Adipocyte (in vitro differentiated cells): ENCODE measurements around the gene LRRC18.

Experiments
- DNase-seq: peaks from one replicate; pipeline ENCODE4 v3.0.0-alpha.2; 2015; ENCODE audit warnings: low read depth
- H3K27me3 ChIP-seq: replicated peaks from 2 replicates; pipeline ENCODE4 v1.7.0; 2013; ENCODE audit warnings: mild to moderate bottlenecking, low read length, moderate library complexity; ENCODE audit not compliant: control insufficient read depth, insufficient read depth
- H3K36me3 ChIP-seq: 2 replicates; pipeline ENCODE4 v1.7.0; 2013; ENCODE audit warnings: low read length, mild to moderate bottlenecking, moderate library complexity; ENCODE audit not compliant: control insufficient read depth, insufficient read depth, severe bottlenecking
- H3K4me1 ChIP-seq: 2 replicates; pipeline ENCODE4 v1.7.0; 2013; ENCODE audit warnings: mild to moderate bottlenecking, low read length, moderate library complexity; ENCODE audit not compliant: control insufficient read depth, insufficient read depth
- H3K4me3 ChIP-seq: 2 replicates; pipeline ENCODE4 v1.7.0; 2013; ENCODE audit warnings: mild to moderate bottlenecking, low read length, moderate library complexity
- H3K9ac ChIP-seq: 2 replicates; pipeline ENCODE4 v1.7.0; 2013; ENCODE audit warnings: mild to moderate bottlenecking, low read length, moderate library complexity
- H3K9me3 ChIP-seq: 2 replicates; pipeline ENCODE4 v1.7.0; 2013; ENCODE audit warnings: mild to moderate bottlenecking, low read length, moderate library complexity; ENCODE audit not compliant: control insufficient read depth

The LRRC18 gene

DNA sequence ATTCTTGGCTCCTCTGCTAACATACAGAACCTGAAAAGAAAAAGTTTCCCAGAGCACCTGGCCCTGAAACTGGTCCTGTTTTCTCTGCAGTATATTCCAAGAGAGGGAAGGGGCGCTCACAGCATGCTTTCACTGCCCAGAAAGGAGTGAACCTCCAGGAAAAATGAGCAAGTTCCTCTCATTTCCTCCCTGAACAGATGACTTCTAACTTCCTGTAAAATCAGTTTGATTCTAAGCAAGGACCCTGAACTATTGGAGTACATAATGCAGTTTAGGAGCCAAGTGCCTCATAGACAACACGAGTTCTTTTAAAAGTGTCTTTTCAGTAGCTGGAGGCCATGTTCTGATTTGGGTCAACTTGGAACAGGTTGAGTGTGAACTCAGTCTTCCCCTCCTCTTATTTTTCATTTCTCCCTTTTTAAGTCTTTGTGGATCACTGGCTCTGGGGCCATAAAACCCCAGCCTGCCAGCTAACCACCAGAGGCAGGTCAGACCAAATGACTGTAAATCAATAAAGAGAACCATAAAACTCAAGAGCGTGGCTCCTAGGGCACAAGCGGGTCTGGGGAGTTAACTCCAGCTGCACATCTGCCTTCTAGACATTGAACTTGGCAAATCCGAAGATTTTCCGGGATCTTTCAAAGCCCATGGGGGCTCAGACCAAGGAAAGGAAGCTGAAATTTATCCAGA lies 5.9 kb upstream of the LRRC18 start:
- Histone ChIP-seq H3K27me3 (peaks cover 54% of the 10 kb centered on the region), H3K9me3 (no peaks in the 10 kb centered on the region), H3K9ac (no peak overlapping the region), H3K4me1 (no peaks in the 10 kb centered on the region), H3K4me3 (no peak overlapping the region), H3K36me3 (no peaks in the 10 kb centered on the region)
- DNase-seq, result no peak

DNA sequence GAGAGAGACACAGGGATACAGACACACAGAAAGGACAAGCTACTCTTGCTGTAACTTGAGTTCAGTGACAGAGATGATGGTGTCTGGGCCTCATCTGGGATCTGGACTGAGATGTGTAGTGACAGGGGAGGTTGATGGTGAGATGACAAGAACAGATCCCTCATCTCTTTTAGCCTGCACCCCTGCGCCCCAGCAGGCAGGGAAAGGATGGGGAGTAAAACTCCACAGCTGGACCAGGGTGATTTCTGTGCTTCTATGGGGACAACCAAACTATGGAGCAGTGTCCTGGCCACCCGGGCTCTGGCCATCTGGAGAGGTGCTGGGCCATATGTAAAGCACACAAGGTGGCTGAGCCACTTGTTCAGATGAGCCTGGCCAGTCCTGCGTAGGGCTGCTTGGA lies 4.5 kb upstream of the LRRC18 start:
- no peaks in the 10 kb centered on the region for H3K36me3 ChIP-seq
- H3K4me1 ChIP-seq, result no peaks in the 10 kb centered on the region
- DNase-seq, result no peak
- no peak overlapping the region for H3K4me3 ChIP-seq
- H3K9me3 ChIP-seq, result no peaks in the 10 kb centered on the region
- no peak overlapping the region for H3K9ac ChIP-seq
- H3K27me3 ChIP-seq, result peaks cover 44% of the 10 kb centered on the region

DNA sequence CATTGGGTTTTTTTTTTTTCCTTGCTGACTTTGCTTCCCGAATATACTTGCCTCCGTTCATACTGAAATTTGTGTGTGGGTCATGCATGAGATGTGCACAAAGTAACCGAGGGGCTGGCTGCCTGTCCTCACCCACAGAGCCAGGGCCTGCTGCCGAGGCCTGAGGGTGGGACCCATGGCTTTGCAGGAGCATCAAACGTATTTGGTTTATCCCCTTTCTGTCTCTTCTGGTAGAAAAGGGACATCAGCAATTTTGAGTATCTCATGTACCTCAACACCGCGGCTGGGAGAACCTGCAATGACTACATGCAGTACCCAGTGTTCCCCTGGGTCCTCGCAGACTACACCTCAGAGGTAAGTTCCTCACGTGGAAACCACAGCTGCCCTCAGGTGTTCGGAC lies 3.5 kb upstream of the LRRC18 start:
- Histone ChIP-seq H3K4me1 (no peaks in the 10 kb centered on the region), H3K4me3 (no peak overlapping the region), H3K36me3 (no peaks in the 10 kb centered on the region), H3K9me3 (no peaks in the 10 kb centered on the region), H3K9ac (no peak overlapping the region), H3K27me3 (peaks cover 37% of the 10 kb centered on the region)
- no peak for DNase-seq

DNA sequence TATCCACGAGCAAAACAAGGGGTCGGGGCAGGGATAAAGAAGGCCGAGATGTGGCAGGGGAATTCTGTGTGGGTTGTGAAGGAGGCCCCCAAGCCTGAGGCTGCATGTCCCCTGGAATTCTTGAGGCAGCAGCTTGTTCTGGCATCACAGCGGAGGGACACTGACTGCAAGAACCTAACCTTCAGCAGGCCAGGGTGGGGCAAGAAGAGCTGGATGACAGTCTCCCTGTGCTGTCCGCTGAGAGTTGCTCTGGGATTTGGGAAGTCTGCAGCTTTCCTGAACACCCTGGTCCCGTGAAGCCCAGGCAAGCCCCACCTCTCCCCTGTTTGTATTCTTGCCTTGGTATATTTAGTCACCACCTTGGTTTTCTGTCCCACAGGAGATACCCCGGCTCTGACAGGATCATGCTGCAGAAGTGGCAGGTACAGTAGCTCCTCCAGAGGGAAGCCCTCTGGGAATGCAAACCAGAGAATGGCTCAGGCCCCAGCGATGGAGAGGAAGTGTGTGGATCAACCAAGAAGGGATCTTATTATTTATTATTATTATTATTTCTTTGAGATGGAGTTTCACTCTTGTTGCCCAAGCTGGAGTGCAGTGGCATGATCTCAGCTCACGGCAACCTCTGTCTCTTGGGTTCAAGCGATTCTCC lies 1.9 kb upstream of the LRRC18 start:
- Histone ChIP-seq H3K4me3 (no peak overlapping the region), H3K9me3 (no peaks in the 10 kb centered on the region), H3K36me3 (no peaks in the 10 kb centered on the region), H3K27me3 (peaks cover 29% of the 10 kb centered on the region), H3K9ac (no peak overlapping the region), H3K4me1 (no peaks in the 10 kb centered on the region)
- no peak for DNase-seq

DNA sequence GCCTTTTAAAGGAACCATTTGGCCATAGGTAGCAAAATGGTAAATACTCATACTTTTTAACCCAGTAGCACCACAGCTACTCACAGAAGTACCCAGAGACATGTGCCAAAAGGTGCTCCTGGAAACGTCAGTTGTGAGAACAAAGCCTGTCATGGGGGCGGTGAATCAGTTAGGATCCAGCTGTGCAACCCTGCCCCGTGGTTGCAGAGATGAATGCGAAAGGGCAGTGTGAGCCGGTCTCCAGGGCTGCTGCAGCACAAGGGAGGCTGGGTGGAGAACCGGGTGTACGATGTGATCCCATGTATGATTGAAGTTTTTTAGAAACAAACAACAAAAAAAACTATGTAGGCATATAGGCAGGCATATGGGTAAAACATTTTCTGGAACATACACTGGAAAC lies 1.3 kb upstream of the LRRC18 start:
- Histone ChIP-seq H3K4me3 (no peak overlapping the region), H3K9ac (no peak overlapping the region), H3K4me1 (no peaks in the 10 kb centered on the region), H3K27me3 (peaks cover 25% of the 10 kb centered on the region), H3K9me3 (no peaks in the 10 kb centered on the region), H3K36me3 (no peaks in the 10 kb centered on the region)
- no peak for DNase-seq

DNA sequence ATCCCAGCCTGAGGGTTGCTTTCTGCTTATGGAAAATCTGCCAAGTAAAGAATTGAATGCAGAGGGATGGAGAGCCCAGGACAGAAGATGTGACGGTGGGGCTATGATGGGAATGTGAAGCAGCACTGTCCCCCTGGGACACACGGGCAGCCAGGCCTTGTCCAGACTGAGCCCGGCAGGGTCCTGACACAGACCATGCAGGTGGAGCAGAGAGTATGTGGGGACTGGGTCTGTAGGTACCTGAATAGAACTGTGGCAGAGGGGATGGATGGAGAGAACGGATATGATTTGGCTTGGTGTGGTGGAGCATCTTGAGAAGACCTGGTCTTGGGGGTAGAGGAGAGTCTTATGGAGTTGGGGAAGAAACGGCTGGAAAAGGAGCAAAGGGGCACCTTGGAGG lies 732 bp upstream of the LRRC18 start:
- Histone ChIP-seq H3K36me3 (no peaks in the 10 kb centered on the region), H3K9ac (no peak overlapping the region), H3K27me3 (peaks cover 28% of the 10 kb centered on the region), H3K4me1 (no peaks in the 10 kb centered on the region), H3K4me3 (no peak overlapping the region), H3K9me3 (no peaks in the 10 kb centered on the region)
- no peak for DNase-seq

DNA sequence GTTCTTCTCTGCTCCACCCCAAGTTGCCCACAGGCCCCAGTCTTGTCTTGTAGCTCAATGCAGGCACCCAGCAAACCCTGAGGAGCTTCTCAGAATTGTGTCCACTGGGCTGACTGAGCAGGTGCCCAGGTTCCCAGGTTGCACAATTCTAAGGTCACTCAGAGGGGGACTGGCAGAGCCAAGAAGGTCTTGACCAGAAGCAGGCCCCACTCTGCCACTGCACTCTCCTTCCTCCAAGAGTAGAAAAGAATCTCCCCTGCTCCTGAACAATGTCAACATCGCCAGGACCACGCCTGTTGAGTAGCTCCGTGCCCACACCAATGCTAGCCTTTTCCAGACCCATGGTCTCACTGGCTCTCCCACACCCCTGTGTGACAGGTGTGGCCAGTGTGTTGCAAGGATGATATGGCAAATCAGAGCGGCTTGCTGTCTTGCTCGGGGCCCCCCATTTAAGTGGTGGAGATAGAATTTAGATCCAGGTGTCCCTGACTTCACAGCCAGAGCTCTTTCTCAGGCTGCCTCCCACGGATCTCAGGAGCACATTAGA lies 577 bp downstream of the LRRC18 start:
- H3K27me3 ChIP-seq, result peaks cover 29% of the 10 kb centered on the region
- DNase-seq, result no peak
- H3K4me3 ChIP-seq, result no peak overlapping the region
- H3K9me3 ChIP-seq, result no peaks in the 10 kb centered on the region
- H3K4me1 ChIP-seq, result no peaks in the 10 kb centered on the region
- H3K36me3 ChIP-seq, result no peaks in the 10 kb centered on the region
- H3K9ac ChIP-seq, result no peak overlapping the region

DNA sequence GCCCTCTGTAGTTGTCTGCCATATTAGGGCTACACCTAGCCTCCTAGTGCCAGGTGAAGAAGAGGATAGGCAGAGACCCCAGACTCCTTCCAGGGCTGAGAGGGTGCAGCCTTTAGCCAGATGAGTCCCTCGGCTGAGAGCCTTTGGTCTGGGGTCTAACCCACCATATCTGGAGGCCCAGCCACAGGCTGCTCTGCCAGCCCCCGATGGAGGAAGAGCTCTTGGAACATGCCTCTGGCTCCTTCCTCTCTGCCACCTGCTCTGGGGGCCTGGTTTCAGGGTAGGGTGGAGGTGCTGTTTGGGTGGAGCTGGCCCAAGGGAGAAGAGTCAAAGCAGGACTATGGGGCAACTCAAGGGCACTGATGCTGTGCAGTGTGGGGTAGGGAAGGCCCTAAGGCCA lies 1.4 kb downstream of the LRRC18 start:
- Histone ChIP-seq H3K27me3 (peaks cover 31% of the 10 kb centered on the region), H3K36me3 (no peaks in the 10 kb centered on the region), H3K9ac (no peak overlapping the region), H3K4me1 (no peaks in the 10 kb centered on the region), H3K9me3 (peaks cover 4% of the 10 kb centered on the region), H3K4me3 (no peak overlapping the region)
- no peak for DNase-seq

DNA sequence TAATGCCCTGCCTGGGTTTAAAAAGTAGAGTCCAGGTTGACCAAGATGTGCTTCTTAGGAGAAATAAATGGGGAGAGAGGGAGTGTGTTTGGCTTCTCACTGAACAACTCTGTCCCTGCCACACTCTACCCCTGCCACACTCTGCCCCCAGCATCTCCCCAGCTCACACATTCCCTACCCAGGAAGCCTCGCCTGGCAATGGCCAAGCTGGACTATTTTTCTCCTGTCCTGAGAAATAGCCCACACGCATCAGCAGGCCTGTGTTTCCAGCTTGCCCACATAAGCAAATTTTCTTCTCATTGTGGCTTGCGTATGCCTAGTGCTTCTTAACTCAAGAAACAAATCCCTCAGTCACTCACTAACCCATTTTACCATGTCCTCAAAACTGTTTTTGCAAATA lies 1.8 kb downstream of the LRRC18 start:
- no peak for DNase-seq
- peaks cover 31% of the 10 kb centered on the region for H3K27me3 ChIP-seq

DNA sequence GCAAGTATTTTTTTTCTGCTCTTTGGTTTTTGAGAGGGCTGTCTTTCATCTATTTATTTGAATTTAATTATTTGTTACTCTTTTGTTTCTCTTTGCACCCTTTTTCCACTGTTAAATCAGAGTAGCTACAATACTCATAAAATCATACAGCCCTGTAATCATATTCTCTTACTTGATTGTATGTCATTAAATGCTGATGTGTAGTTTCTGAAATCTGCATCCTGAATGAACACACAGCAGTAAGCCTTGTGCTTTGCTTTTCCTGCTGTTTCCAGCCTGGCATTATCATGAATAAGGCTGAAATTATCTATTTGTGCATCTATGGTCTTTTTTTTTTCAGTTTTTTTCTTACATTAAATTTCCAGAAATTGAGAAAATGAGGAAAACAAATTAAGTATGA lies 4.1 kb downstream of the LRRC18 start:
- DNase-seq, result no peak
- Histone ChIP-seq H3K4me3 (no peak overlapping the region), H3K9me3 (peaks cover 4% of the 10 kb centered on the region), H3K36me3 (no peaks in the 10 kb centered on the region), H3K27me3 (peaks cover 28% of the 10 kb centered on the region), H3K4me1 (no peaks in the 10 kb centered on the region), H3K9ac (no peak overlapping the region)

More for the DNA sequence above, 1.8 kb downstream of the LRRC18 start:
- Histone ChIP-seq H3K36me3 (no peaks in the 10 kb centered on the region), H3K9me3 (peaks cover 4% of the 10 kb centered on the region), H3K4me3 (no peak overlapping the region), H3K9ac (no peak overlapping the region), H3K4me1 (no peaks in the 10 kb centered on the region)

DNA sequence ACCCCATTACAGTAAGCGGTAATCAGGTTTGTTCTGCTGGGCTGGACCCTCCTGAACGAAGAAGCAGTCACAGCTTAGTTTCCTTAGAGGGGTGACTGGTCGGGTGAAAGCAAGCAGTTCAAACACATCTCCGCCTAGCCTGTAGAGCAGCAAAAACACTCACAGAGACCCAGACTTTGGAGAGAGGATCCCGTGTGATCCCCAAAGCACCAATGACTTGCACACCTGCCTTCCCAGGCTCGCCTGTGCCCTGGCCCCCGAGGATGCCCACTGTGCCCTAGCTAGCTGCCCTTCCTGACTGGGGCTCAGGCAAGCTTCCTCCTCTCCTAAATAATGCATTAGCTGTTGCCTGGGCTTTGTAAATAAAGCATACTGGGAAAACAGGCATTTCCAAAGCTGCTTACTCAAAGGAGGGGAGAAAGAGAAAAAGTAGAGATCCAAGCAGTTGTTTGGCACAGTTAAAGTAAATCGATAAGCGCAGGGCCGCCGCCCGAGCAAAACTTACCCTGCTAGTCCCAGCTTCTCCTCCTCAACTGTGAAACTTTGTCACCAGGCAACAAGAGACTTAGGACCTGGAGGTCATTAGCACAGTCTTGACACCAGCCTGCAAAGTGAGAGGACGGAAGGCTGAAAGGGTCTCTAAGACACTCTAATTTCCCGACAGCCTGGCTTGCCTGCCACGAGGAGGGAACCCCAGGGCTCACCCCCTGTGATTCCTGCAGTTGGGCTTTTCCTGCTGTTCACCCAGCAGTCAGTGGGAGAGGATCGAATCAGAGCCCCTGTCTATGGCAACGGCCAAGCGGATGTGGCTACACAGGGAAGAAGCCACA lies 4.8 kb downstream of the LRRC18 start:
- H3K9ac ChIP-seq, result no peak overlapping the region
- no peak for DNase-seq
- H3K4me3 ChIP-seq, result no peak overlapping the region
- peaks cover 4% of the 10 kb centered on the region for H3K9me3 ChIP-seq
- peaks cover 28% of the 10 kb centered on the region for H3K27me3 ChIP-seq
- H3K36me3 ChIP-seq, result no peaks in the 10 kb centered on the region
- H3K4me1 ChIP-seq, result no peaks in the 10 kb centered on the region
